WTC11 (cell line): ENCODE results near the gene NTN5. TPM values are rescaled to one million over a fixed set of nuclear protein-coding genes. Genes with fewer than 3 reads are reported as not detected.

Experiments
- ATAC-seq: fragments of 200-7000 bp; cut with Tn5 transposase; 2 replicates; pipeline ENCODE4 v1.10.0; 2021; ENCODE audit warnings: mild to moderate bottlenecking, moderate library complexity
- CTCF ChIA-PET: fragments of 300-600 bp; sonication (Branson Sonifier 250); formaldehyde crosslinking; loops from one replicate; lab custom pipeline; 2021; ENCODE audit warnings: antibody characterized with exemption; lab: Charles Lee
- POLR2A ChIA-PET: fragments of 350-600 bp; sonication (Branson Sonifier 250); formaldehyde crosslinking; loops from one replicate; lab custom pipeline; 2021; ENCODE audit warnings: antibody characterized with exemption; lab: Charles Lee
- DNase-seq: peaks from one replicate; pipeline ENCODE4 v3.0.0; 2021; ENCODE audit warnings: low spot score
- H3K27ac Mint-ChIP-seq: 2 replicates; pipeline ENCODE4 v1.8.0; 2021; ENCODE audit warnings: mixed read lengths
- H3K27me3 Mint-ChIP-seq: 2 replicates; pipeline ENCODE4 v1.8.0; 2021; ENCODE audit warnings: low read depth, mild to moderate bottlenecking, moderate library complexity, mixed read lengths
- H3K36me3 Mint-ChIP-seq: 2 replicates; pipeline ENCODE4 v1.8.0; 2021; ENCODE audit warnings: mixed read lengths
- H3K4me1 Mint-ChIP-seq: 2 replicates; pipeline ENCODE4 v1.8.0; 2022; ENCODE audit warnings: mixed read lengths
- H3K4me3 Mint-ChIP-seq: 2 replicates; pipeline ENCODE4 v1.8.0; 2021; ENCODE audit warnings: mild to moderate bottlenecking, moderate library complexity, mixed read lengths
- H3K9me3 Mint-ChIP-seq: 2 replicates; pipeline ENCODE4 v1.8.0; 2021; ENCODE audit warnings: mixed read lengths
- ARID4B ChIP-seq: sonication (generic); formaldehyde crosslinking; IDR thresholded peaks from 2 replicates; pipeline ENCODE4 v1.8.0; 2023; ENCODE audit warnings: missing genetic modification reagents, mild to moderate bottlenecking, borderline replicate concordance
- E2F5 ChIP-seq: sonication (generic); formaldehyde crosslinking; IDR thresholded peaks from 2 replicates; pipeline ENCODE4 v1.8.1; 2022; ENCODE audit warnings: mild to moderate bottlenecking, moderate library complexity, missing genetic modification reagents
- EMX1 ChIP-seq: fragments of 250-450 bp; sonication (Bioruptor Pico); IDR thresholded peaks from 2 replicates; pipeline ENCODE4 v1.8.0; 2021; ENCODE audit warnings: mild to moderate bottlenecking
- ESRRA ChIP-seq: sonication (generic); formaldehyde crosslinking; IDR thresholded peaks from 2 replicates; pipeline ENCODE4 v1.8.1; 2022; ENCODE audit warnings: mild to moderate bottlenecking, missing genetic modification reagents, borderline replicate concordance
- FOXP1 ChIP-seq: sonication (generic); formaldehyde crosslinking; IDR thresholded peaks from 2 replicates; pipeline ENCODE4 v1.8.0; 2022; ENCODE audit warnings: missing genetic modification reagents, mild to moderate bottlenecking, moderate library complexity, borderline replicate concordance
- FOXP4 ChIP-seq: sonication (generic); formaldehyde crosslinking; IDR thresholded peaks from 2 replicates; pipeline ENCODE4 v1.8.0; 2022; ENCODE audit warnings: mild to moderate bottlenecking, missing genetic modification reagents
- HMGA2 ChIP-seq: fragments of 250-450 bp; sonication (Bioruptor Pico); IDR thresholded peaks from 2 replicates; pipeline ENCODE4 v1.4.0; 2021; ENCODE audit warnings: mild to moderate bottlenecking, moderate library complexity
- IRF2 ChIP-seq: sonication (generic); formaldehyde crosslinking; IDR thresholded peaks from 2 replicates; pipeline ENCODE4 v1.8.0; 2022; ENCODE audit warnings: low read depth, missing genetic modification reagents, borderline replicate concordance
- NR2C2 ChIP-seq: sonication (generic); formaldehyde crosslinking; IDR thresholded peaks from 2 replicates; pipeline ENCODE4 v1.8.0; 2022; ENCODE audit warnings: mild to moderate bottlenecking, missing genetic modification reagents
- NR3C1 ChIP-seq: sonication (generic); formaldehyde crosslinking; conservative IDR thresholded peaks from 2 replicates; pipeline ENCODE4 v1.8.1; 2023; ENCODE audit warnings: low read depth, mild to moderate bottlenecking, missing genetic modification reagents
- PRDM15 ChIP-seq: sonication (generic); formaldehyde crosslinking; IDR thresholded peaks from 2 replicates; pipeline ENCODE4 v1.8.0; 2022; ENCODE audit warnings: missing genetic modification reagents
- PRRX2 ChIP-seq: fragments of 250-450 bp; sonication (Bioruptor Pico); IDR thresholded peaks from 2 replicates; pipeline ENCODE4 v1.8.0; 2021; ENCODE audit warnings: mild to moderate bottlenecking
- SMAD3 ChIP-seq: sonication (generic); formaldehyde crosslinking; IDR thresholded peaks from 2 replicates; pipeline ENCODE4 v1.8.0; 2022; ENCODE audit warnings: missing genetic modification reagents, mild to moderate bottlenecking, borderline replicate concordance
- SP1 ChIP-seq: sonication (generic); formaldehyde crosslinking; conservative IDR thresholded peaks from 2 replicates; pipeline ENCODE4 v1.8.1; 2022; ENCODE audit warnings: missing genetic modification reagents
- TEAD1 ChIP-seq: sonication (generic); formaldehyde crosslinking; IDR thresholded peaks from 2 replicates; pipeline ENCODE4 v1.8.0; 2022; ENCODE audit warnings: mild to moderate bottlenecking, missing genetic modification reagents
- TP53 ChIP-seq: sonication (generic); formaldehyde crosslinking; IDR thresholded peaks from 2 replicates; pipeline ENCODE4 v1.8.1; 2023; ENCODE audit warnings: mild to moderate bottlenecking, missing genetic modification reagents
- USF2 ChIP-seq: sonication (generic); formaldehyde crosslinking; IDR thresholded peaks from 2 replicates; pipeline ENCODE4 v1.8.1; 2023; ENCODE audit warnings: mild to moderate bottlenecking, missing genetic modification reagents, moderate library complexity
- ZNF219 ChIP-seq: sonication (generic); formaldehyde crosslinking; IDR thresholded peaks from 2 replicates; pipeline ENCODE4 v1.8.0; 2023; ENCODE audit warnings: missing genetic modification reagents, mild to moderate bottlenecking, borderline replicate concordance
- ZNF263 ChIP-seq: sonication (generic); formaldehyde crosslinking; IDR thresholded peaks from 2 replicates; pipeline ENCODE4 v1.8.1; 2022; ENCODE audit warnings: low read depth, mild to moderate bottlenecking, moderate library complexity, missing genetic modification reagents
- ZNF281 ChIP-seq: sonication (generic); formaldehyde crosslinking; IDR thresholded peaks from 2 replicates; pipeline ENCODE4 v1.8.0; 2023; ENCODE audit warnings: mild to moderate bottlenecking, missing genetic modification reagents
- ZNF317 ChIP-seq: sonication (generic); formaldehyde crosslinking; IDR thresholded peaks from 2 replicates; pipeline ENCODE4 v1.8.1; 2023; ENCODE audit warnings: low read depth, mild to moderate bottlenecking, moderate library complexity, missing genetic modification reagents, borderline replicate concordance
- ZNF416 ChIP-seq: fragments of 250-450 bp; sonication (Bioruptor Pico); IDR thresholded peaks from 2 replicates; pipeline ENCODE4 v1.9.0; 2021; ENCODE audit warnings: mild to moderate bottlenecking, inconsistent platforms
- total RNA-seq: library from RNA; stranded (reverse); gene quantifications from 3 replicates; pipeline ENCODE4 v1.2.3, GENCODE V29; 2021

NTN5 gene
- total RNA-seq, 1 experiment from 2014 or later = 0.28 TPM

GRCh38 chr19:48646001-48646721 lies 26.7 kb downstream of the NTN5 start, which contains the start of gene CA11:
CA11 (minus strand) TSS chr19:48646187; CDS start chr19:48645632, 555 bp downstream.
- Mint-ChIP-seq H3K36me3 (peaks cover 2% of the 10 kb centered on the region; the same call in 1 of the 2 replicates), H3K27ac (peak within 1 kb of the TSS; percentile 84), H3K27me3 (no peaks in the 10 kb centered on the region; the same call in none of the 2 replicates), H3K4me3 (peak within 1 kb of the TSS; percentile 85), H3K9me3 (peaks cover 3% of the 10 kb centered on the region), H3K4me1 (peaks cover 9% of the 10 kb centered on the region)
- DNase-seq (peak; percentile 97), ATAC-seq (peak; percentile 85)
- ChIA-PET CTCF (interaction anchor here (0.5 to 2.4 kb wide), 38 partner anchors 9 to 579 kb away, joined by 3 to 41 read pairs (median 6); partner anchors contain the start of genes BCAT2, DBP, FUT2 and GYS1), POLR2A (interaction anchor here (0.5 to 2.7 kb wide), 15 partner anchors 12 to 781 kb away, joined by 3 to 20 read pairs (median 4); partner anchors contain the start of genes BCAT2, FAM83E, FUT2 and SPHK2)
- TF ChIP-seq TP53 (CRISPR knock-in tag) = no peak
- TF ChIP-seq ESRRA (CRISPR knock-in tag) = no peak
- TF ChIP-seq SP1 (CRISPR knock-in tag) = no peak
- no peak for TF ChIP-seq SMAD3
- no peak for TF ChIP-seq ARID4B (CRISPR knock-in tag)
- TF ChIP-seq ZNF317 (CRISPR knock-in tag) = no peak
- no peak for TF ChIP-seq ZNF263 (CRISPR knock-in tag)
- 0 out of 2 replicates have a peak, but pooled peaks have one; percentile 22 for TF ChIP-seq ZNF281 (CRISPR knock-in tag)
- TF ChIP-seq EMX1 (CRISPR knock-in tag) = no peak
- TF ChIP-seq HMGA2 (CRISPR knock-in tag) = no peak
- TF ChIP-seq IRF2 (CRISPR knock-in tag) = no peak
- no peak for TF ChIP-seq FOXP4 (CRISPR knock-in tag)
- TF ChIP-seq E2F5 (CRISPR knock-in tag) = no peak
- TF ChIP-seq NR3C1 = no peak
- TF ChIP-seq PRRX2 = no peak
- TF ChIP-seq PRDM15 = no peak
- no peak for TF ChIP-seq TEAD1
- no peak for TF ChIP-seq ZNF219 (CRISPR knock-in tag)
- no peak for TF ChIP-seq NR2C2 (CRISPR knock-in tag)
- peak; percentile 67; the same call in 1 of the 2 replicates for TF ChIP-seq FOXP1 (CRISPR knock-in tag)
- TF ChIP-seq ZNF416 (CRISPR knock-in tag) = 0 out of 2 replicates have a peak, but pooled peaks have one; percentile 24
- 0 out of 2 replicates have a peak, but pooled peaks have one; percentile 4 for TF ChIP-seq USF2
